Transverse colon (tissue), 4 donors: ENCODE results near the gene LARP4. TPM values are rescaled to one million over a fixed set of nuclear protein-coding genes. Genes with fewer than 3 reads are reported as not detected.
"Not testable (repeated sequence)": the region's sequence is repeated elsewhere in the genome, so short reads cannot be mapped to it uniquely, and the experiment has no call there.

Experiments used
- DNase-seq: peaks from one replicate; pipeline ENCODE4 v3.0.0-alpha.2; 2019
- H3K27ac ChIP-seq, 4 donors: fragments of 200-600 bp; sonication (generic); 2 replicates each; pipeline ENCODE4 v1.5.1; 2016 to 2018; ENCODE audit warnings: inconsistent platforms in 4 of 4
- H3K27me3 ChIP-seq: fragments of 200-600 bp; sonication (generic); 2 replicates; pipeline ENCODE4 v1.5.1; 2017; ENCODE audit warnings: inconsistent platforms
- H3K36me3 ChIP-seq, 4 donors: fragments of 200-600 bp; sonication (generic); 2 replicates each; pipeline ENCODE4 v1.5.1; 2017 to 2019; ENCODE audit warnings: inconsistent platforms in 4 of 4
- H3K4me1 ChIP-seq, 4 donors: fragments of 200-600 bp; sonication (generic); 2 replicates each; pipeline ENCODE4 v1.5.1; 2017 to 2020; ENCODE audit warnings: inconsistent platforms in 4 of 4
- H3K4me3 ChIP-seq, 4 donors: fragments of 200-600 bp; sonication (generic); 1 replicate in 1 of 4; 2 replicates in 3 of 4; pipeline versions ENCODE4 v1.5.1 to v1.6.1; 2017 to 2019; ENCODE audit warnings: inconsistent platforms in 4 of 4
- H3K9me3 ChIP-seq, 2 donors: fragments of 200-600 bp; sonication (generic); 2 replicates each; pipeline ENCODE4 v1.5.1; 2017 to 2019; ENCODE audit warnings: inconsistent platforms in 2 of 2
- CTCF ChIP-seq, 5 experiments: fragments of 200-600 bp in 3 of 5; fragments of 450-650 bp in 2 of 5; sonication (generic) in 3 of 5; IDR thresholded peaks; 1 replicate in 2 of 5; 2 replicates in 3 of 5; pipeline ENCODE4 v1.5.1; 2016 to 2017; ENCODE audit warnings: antibody characterized with exemption in 5 of 5, inconsistent platforms in 3 of 5, mild to moderate bottlenecking in 2 of 5, moderate library complexity in 1 of 5
- EP300 ChIP-seq: sonication (generic); formaldehyde crosslinking; IDR thresholded peaks from one replicate; pipeline ENCODE4 v1.6.1; 2017; ENCODE audit warnings: antibody characterized with exemption, low read depth
- POLR2A ChIP-seq: fragments of 450-650 bp; IDR thresholded peaks from one replicate; pipeline ENCODE4 v1.6.1; 2016; ENCODE audit warnings: antibody characterized with exemption, mild to moderate bottlenecking, moderate library complexity
- POLR2AphosphoS5 ChIP-seq, 3 donors: sonication (generic); formaldehyde crosslinking; IDR thresholded peaks; one replicate each; pipeline ENCODE4 v1.6.1; 2016; ENCODE audit warnings: antibody characterized with exemption in 3 of 3
- WGBS, 2 donors: methylation state at CpG; one replicate each; pipeline ENCODE4 v1.1.5; 2018; ENCODE audit warnings: low coverage in 1 of 2; 5-methylcytosine and 5-hydroxymethylcytosine counted together
- in situ Hi-C, 4 donors: fragments of 200-750 bp; cut with MboI; loops; one replicate each; pipeline versions ENCODE4 v1.15.0 to v1.15.1; 2017; ENCODE audit warnings: low sequenced_read_pairs in 3 of 4, low pct_ligation_motif_present in 1 of 4, low pct_unique_long_range_greater_than_20kb in 1 of 4
- intact Hi-C: fragments of 100-400 bp; cut with DNase I; formaldehyde crosslinking; loops from one replicate; pipeline ENCODE4 v1.15.1; 2023; ENCODE audit warnings: low total_unique reads
- total RNA-seq, 4 donors: library from RNA; depleted of rRNA; stranded (reverse); fragments of >200 nt; gene quantifications; one replicate each; pipeline ENCODE4 v1.1.0, GENCODE V29; 2016

Gene LARP4
- total RNA-seq, 4 donors from 2014 or later = 13.5 to 58.1 (median 39.6) TPM

- H3K9me3 ChIP-seq = no peaks in the 10 kb centered on the region
- in situ Hi-C loops = no loop called here
- H3K27ac ChIP-seq = no peak overlapping the region
- no peak overlapping the region for H3K4me3 ChIP-seq
- WGBS, 2 donors = 99% methylated on average over 8 of the region's 8 CpGs; no CpG with 5 or more reads in 1 of the 2 donors
- no peaks in the 10 kb centered on the region for H3K36me3 ChIP-seq
- DNase-seq = no peak
- intact Hi-C loops = no loop called here
- H3K4me1 ChIP-seq = no peaks in the 10 kb centered on the region
- H3K27me3 ChIP-seq = no peaks in the 10 kb centered on the region
- TF ChIP-seq EP300 (no peak), POLR2AphosphoS5 (IDR thresholded peaks at IDR 0.05) (no peak)
These were observed 19.8 kb upstream of the LARP4 start for GRCh38 chr12:50380761-50381325.

- intact Hi-C loops (no loop called here), in situ Hi-C loops (no loop called here)
- DNase-seq = no peak
- 26 to 29% methylated on average over 5 of the region's 5 CpGs for WGBS, 2 donors
- H3K4me1 ChIP-seq = no peaks in the 10 kb centered on the region
- no peaks in the 10 kb centered on the region for H3K9me3 ChIP-seq
- no peak overlapping the region for H3K27ac ChIP-seq
- H3K27me3 ChIP-seq = no peaks in the 10 kb centered on the region
- TF ChIP-seq POLR2AphosphoS5 (IDR thresholded peaks at IDR 0.05) (no peak), CTCF (IDR thresholded peaks at IDR 0.05) (no peak)
- no peak overlapping the region for H3K4me3 ChIP-seq
- no peaks in the 10 kb centered on the region for H3K36me3 ChIP-seq
These were observed 13.2 kb upstream of the LARP4 start for GRCh38 chr12:50387487-50387886.

- intact Hi-C loops (no loop called here), in situ Hi-C loops (no loop called here)
- H3K27ac ChIP-seq = no peak overlapping the region
- no peaks in the 10 kb centered on the region for H3K27me3 ChIP-seq
- TF ChIP-seq CTCF (IDR thresholded peaks at IDR 0.05) = no peak
- TF ChIP-seq EP300 = no peak
- WGBS, 2 donors = 75 to 80% methylated on average over 4 to 7 of the region's 7 CpGs
- no peak for DNase-seq
- no peak overlapping the region for H3K4me3 ChIP-seq
- no peaks in the 10 kb centered on the region for H3K9me3 ChIP-seq
- H3K4me1 ChIP-seq = no peaks in the 10 kb centered on the region
- no peaks in the 10 kb centered on the region for H3K36me3 ChIP-seq
These were observed 12.7 kb upstream of the LARP4 start for GRCh38 chr12:50387972-50388478.

- H3K27ac ChIP-seq, DNase-seq, intact Hi-C loops, H3K9me3 ChIP-seq, H3K4me1 ChIP-seq, H3K4me3 ChIP-seq, H3K27me3 ChIP-seq, H3K36me3 ChIP-seq, in situ Hi-C loops: not testable (repeated sequence)
- WGBS, 2 donors = 77 to 93% methylated on average over 5 to 10 of the region's 10 CpGs
These were observed 11.9 kb upstream of the LARP4 start for GRCh38 chr12:50388793-50389192.

- no peak overlapping the region for H3K4me3 ChIP-seq
- H3K27me3 ChIP-seq = no peaks in the 10 kb centered on the region
- no peaks in the 10 kb centered on the region for H3K9me3 ChIP-seq
- intact Hi-C loops = no loop called here
- WGBS, 2 donors = 74% methylated on average over 3 of the region's 3 CpGs; no CpG with 5 or more reads in 1 of the 2 donors
- no peaks in the 10 kb centered on the region for H3K4me1 ChIP-seq
- in situ Hi-C loops = no loop called here
- no peak for DNase-seq
- TF ChIP-seq POLR2A (no peak), EP300 (no peak), CTCF (IDR thresholded peaks at IDR 0.05) (no peak), POLR2AphosphoS5 (IDR thresholded peaks at IDR 0.05) (no peak)
- no peaks in the 10 kb centered on the region for H3K36me3 ChIP-seq
- no peak overlapping the region for H3K27ac ChIP-seq
These were observed 10.4 kb upstream of the LARP4 start for GRCh38 chr12:50390316-50390741.
